CD4-positive, alpha-beta T cell treated with Interleukin-15 for 4 hours (primary cell): ENCODE results near the gene NLRP6.
"Not testable (repeated sequence)": the region's sequence is repeated elsewhere in the genome, so short reads cannot be mapped to it uniquely, and the experiment has no call there.

Experiments used
- DNase-seq: peaks from one replicate; pipeline ENCODE4 v3.0.0-alpha.2; 2020; ENCODE audit warnings: low spot score

The NLRP6 gene

GRCh38 chr11:282171-282570 is 4.0 kb downstream of the NLRP6 start:
- no peak for DNase-seq

GRCh38 chr11:282630-283360 is 4.6 kb downstream of the NLRP6 start:
- DNase-seq, result no peak

GRCh38 chr11:283405-284104 is 5.3 kb downstream of the NLRP6 start:
- DNase-seq, result no peak

GRCh38 chr11:284105-285020 is 6.2 kb downstream of the NLRP6 start:
- no peak for DNase-seq

- DNase-seq, result no peak
These were observed 7.0 kb downstream of the NLRP6 start for GRCh38 chr11:285021-285893.

GRCh38 chr11:285894-286220 is 7.7 kb downstream of the NLRP6 start:
- DNase-seq, result no peak

- not testable (repeated sequence) for DNase-seq
These were observed 9.0 kb downstream of the NLRP6 start for GRCh38 chr11:286977-287820.

GRCh38 chr11:287821-288477 is 9.7 kb downstream of the NLRP6 start:
- DNase-seq, result no peak

- DNase-seq, result no peak
These were observed 10.5 kb downstream of the NLRP6 start, which contains the start of gene PGGHG for GRCh38 chr11:288478-289397. PGGHG (plus strand) TSS chr11:289126; CDS start chr11:289817, 691 bp downstream.

- no peak for DNase-seq
These were observed 11.1 kb downstream of the NLRP6 start for GRCh38 chr11:289398-289711.

GRCh38 chr11:289712-290620 is 11.8 kb downstream of the NLRP6 start:
- DNase-seq, result no peak

GRCh38 chr11:290621-291231 is 12.5 kb downstream of the NLRP6 start:
- DNase-seq, result no peak

GRCh38 chr11:291281-292210 is 13.3 kb downstream of the NLRP6 start:
- no peak for DNase-seq

- DNase-seq, result no peak
These were observed 14.3 kb downstream of the NLRP6 start for GRCh38 chr11:292211-293121.

GRCh38 chr11:293271-293851 is 15.2 kb downstream of the NLRP6 start:
- no peak for DNase-seq
